GM18526 (cell line): ENCODE measurements around the gene RHOJ.

Experiments used
- POLR2A ChIP-seq: IDR thresholded peaks from 3 replicates; pipeline ENCODE4 v1.6.1; 2011; ENCODE audit not compliant: insufficient read length; ENCODE audit errors: extremely low read depth

RHOJ gene

GRCh38 chr14:63297372-63298063, 93.3 kb downstream of the RHOJ start:
- TF ChIP-seq POLR2A, result no peak

- TF ChIP-seq POLR2A, result no peak
These were observed 95.3 kb downstream of the RHOJ start for GRCh38 chr14:63299351-63300110.

- TF ChIP-seq POLR2A, result no peak
These were observed 96.6 kb downstream of the RHOJ start for GRCh38 chr14:63300854-63301253.

- no peak for TF ChIP-seq POLR2A
These were observed 97.8 kb downstream of the RHOJ start for GRCh38 chr14:63301891-63302534.

- TF ChIP-seq POLR2A, result no peak
These were observed 104.6 kb downstream of the RHOJ start for GRCh38 chr14:63308723-63309317.

GRCh38 chr14:63318835-63319234, 114.6 kb downstream of the RHOJ start, which contains the start of gene GPHB5:
Gene GPHB5 (minus strand): TSS chr14:63318935. CDS start chr14:63317849, 1,086 bp downstream.
- TF ChIP-seq POLR2A, result no peak

- no peak for TF ChIP-seq POLR2A
These were observed 118.2 kb downstream of the RHOJ start for GRCh38 chr14:63322472-63322871.

GRCh38 chr14:63322897-63323573, 118.8 kb downstream of the RHOJ start:
- TF ChIP-seq POLR2A, result no peak

- TF ChIP-seq POLR2A, result no peak
These were observed 122.6 kb downstream of the RHOJ start for GRCh38 chr14:63326840-63327239.

- no peak for TF ChIP-seq POLR2A
These were observed 124.8 kb downstream of the RHOJ start for GRCh38 chr14:63328787-63329737.

GRCh38 chr14:63342371-63342770, 138.1 kb downstream of the RHOJ start:
- no peak for TF ChIP-seq POLR2A
